GM18526 (cell line): ENCODE measurements around the gene NAT14.
A peak's percentile ranks its signal among the peaks of the same experiment; 100 is the strongest.

Experiments
- POLR2A ChIP-seq: IDR thresholded peaks from 3 replicates; pipeline ENCODE4 v1.6.1; 2011; ENCODE audit not compliant: insufficient read length; ENCODE audit errors: extremely low read depth

Gene NAT14

GRCh38 chr19:55494172-55494761 is 9.3 kb downstream of the NAT14 start:
- TF ChIP-seq POLR2A = no peak

- TF ChIP-seq POLR2A = no peak
Measured at GRCh38 chr19:55495646-55496349, 10.8 kb downstream of the NAT14 start.

- no peak for TF ChIP-seq POLR2A
Measured at GRCh38 chr19:55497763-55498162, 12.8 kb downstream of the NAT14 start.

- no peak for TF ChIP-seq POLR2A
Measured at GRCh38 chr19:55498246-55498840, 13.4 kb downstream of the NAT14 start.

- no peak for TF ChIP-seq POLR2A
Measured at GRCh38 chr19:55500368-55500952, 15.5 kb downstream of the NAT14 start.

DNA sequence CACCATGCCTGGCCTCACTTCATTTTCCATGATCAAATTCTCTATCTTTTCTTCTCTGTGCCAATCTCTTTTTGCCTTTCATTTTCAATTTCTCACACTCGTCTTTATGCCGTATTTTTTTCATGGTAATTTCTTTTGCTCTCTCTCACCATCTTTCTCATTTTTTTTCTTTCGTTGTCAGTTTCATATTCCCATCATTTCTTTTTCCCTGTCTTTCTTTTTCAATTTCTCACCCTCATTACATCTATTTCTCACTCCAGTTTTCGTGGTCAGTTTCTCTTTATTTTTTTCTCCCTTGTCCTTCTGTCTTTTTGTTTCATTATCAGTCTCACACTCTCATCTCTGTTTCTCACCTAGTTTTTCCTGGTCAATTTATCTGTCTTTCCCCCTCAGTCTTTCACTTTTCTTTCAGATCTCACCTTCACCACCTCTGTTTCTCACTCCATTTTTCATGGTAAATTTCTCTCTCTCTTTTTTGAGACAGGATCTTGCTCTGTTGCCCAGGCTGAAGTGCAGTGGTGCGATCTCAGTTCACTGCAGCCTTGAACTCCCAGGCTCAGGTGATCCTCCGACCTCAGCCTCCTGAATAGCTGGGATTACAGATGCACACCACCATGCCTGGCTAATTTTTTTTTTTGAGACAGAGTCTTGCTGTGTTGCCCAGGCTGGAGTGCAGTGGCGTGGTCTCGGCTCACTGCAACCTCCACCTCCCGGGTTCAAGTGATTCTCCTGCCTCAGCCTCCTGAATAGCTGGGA is 17.4 kb downstream of the NAT14 start:
- no peak for TF ChIP-seq POLR2A

DNA sequence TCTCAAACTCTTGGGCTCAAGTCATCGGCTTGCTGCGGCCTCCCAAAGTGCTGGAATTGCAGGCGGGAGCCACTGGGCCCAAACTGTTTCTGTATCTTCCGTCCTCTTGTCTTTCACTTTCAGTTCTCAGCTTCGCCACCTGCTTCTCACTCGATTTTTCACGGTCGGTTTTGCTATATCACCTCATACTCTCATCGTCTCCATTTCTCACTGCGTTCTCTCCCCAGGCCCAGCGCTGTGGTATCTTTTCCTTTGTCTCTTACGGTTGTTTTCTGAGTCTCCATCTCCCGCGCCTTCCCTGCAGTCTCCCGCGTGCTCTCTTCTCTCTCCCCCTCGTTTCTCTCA is 18.1 kb downstream of the NAT14 start:
- no peak for TF ChIP-seq POLR2A

- TF ChIP-seq POLR2A = no peak
Measured at GRCh38 chr19:55503502-55504251, 18.7 kb downstream of the NAT14 start.

- TF ChIP-seq POLR2A = no peak
Measured at GRCh38 chr19:55504252-55504603, 19.2 kb downstream of the NAT14 start.

DNA sequence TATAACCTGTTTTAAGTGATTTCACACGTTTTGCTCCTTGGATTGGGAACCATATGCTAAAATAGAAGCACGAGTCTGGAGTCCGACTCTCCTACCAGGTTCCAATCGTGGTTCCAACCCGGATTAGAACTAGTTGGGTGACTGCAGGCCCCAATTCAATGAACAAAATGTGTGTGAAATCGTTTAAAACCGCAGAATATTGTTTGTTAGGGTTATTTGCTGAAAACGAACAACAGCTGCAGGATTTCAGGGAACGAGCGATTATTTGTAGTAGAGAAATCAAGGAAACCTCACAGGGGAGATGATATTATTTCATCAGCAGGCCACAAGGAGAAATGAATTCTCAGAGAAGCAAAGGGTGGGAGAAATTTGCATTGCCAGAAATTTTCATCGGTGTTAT is 20.0 kb downstream of the NAT14 start:
- TF ChIP-seq POLR2A = no peak

GRCh38 chr19:55508120-55508519 is 23.1 kb downstream of the NAT14 start:
- no peak for TF ChIP-seq POLR2A

- TF ChIP-seq POLR2A = peak; percentile 35
Measured at GRCh38 chr19:55516878-55517620, 32.1 kb downstream of the NAT14 start.

DNA sequence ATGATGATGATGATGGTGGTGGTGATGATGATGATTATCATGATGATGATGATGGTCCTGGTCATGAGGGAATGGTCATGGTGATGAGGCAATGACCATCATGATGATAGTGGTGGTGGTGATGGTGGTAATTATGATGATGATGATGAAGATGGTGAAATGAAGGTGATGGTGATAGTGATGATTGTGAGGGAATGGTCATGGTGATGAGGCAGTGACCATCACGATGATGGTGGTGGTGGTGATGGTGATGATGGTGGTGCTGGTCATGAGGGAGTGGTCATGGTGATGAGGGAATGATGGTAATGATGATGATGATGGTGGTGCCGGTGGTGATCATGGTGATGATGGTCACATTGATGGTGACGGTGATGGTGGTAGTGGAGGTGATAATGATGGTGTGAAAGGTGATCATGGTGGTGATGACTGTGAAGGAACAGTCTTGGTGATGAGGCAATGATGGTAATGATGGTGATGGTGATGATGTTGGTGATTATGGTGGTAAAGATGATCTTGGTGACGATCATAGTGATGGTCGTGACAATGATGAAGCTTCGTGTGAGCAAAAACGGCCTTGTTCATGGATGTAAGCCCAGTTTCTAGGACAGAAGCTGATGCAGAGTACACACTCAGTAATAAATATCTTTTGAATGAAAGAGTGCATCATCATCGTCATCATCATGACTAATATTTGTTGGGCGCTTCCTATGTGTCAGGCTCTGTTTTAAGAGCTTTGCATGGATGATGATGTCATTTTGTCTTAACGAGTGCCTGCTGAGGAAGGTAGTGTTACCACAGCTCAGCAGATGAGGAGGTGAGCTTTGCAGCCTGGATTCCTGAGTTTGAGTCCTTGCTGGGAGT is 34.7 kb downstream of the NAT14 start:
- TF ChIP-seq POLR2A = no peak
